ENCODE data around the gene HSF2BP. TPM values are rescaled to one million over a fixed set of nuclear protein-coding genes. Genes with fewer than 3 reads are reported as not detected.
A peak's percentile ranks its signal among the peaks of the same experiment; 100 is the strongest.
"Not testable (repeated sequence)": the region's sequence is repeated elsewhere in the genome, so short reads cannot be mapped to it uniquely, and the experiment has no call there.

HSF2BP gene
- polyA plus RNA-seq, 5 donors, result 1.1 to 1.5 (median 1.2) TPM

DNA sequence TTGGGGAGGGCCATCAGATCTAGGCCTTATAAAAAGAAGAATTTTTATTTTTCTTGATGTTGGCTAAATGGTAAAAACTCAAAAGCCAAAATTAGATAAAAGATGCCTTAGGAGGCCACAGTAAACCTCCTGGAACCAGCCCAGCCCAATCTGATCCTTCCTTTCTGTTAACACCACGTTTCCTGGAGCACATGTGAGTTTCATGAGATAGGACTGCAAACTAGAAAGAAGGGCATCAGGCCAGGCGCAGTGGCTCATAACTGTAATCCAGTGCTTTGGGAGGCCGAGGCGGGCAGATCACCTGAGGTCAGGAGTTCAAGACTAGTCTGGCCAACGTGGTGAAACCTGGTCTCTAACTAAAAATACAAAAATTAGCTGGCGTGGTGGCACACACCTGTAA, 6.7 kb downstream of the HSF2BP start:
- no peak for DNase-seq

DNA sequence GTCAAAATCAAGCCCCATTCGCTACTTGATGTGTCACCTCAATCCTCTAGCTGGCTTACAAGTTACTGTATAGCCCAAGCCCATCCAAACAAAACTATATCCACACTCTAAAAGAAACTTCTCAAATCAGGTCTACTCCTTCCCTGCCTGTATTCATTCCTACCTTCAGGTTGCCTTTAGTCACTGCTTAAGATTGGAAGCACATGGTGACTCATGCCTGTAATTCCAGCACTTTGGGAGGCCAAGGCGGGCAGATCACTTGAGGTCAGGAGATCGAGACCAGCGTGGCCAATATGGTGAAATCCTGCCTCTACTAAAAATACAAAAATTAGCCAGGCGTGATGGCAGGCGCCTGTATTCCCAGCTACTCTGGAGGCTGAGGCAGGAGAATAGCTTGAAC, 7.4 kb downstream of the HSF2BP start:
- DNase-seq, result not testable (repeated sequence)

DNA sequence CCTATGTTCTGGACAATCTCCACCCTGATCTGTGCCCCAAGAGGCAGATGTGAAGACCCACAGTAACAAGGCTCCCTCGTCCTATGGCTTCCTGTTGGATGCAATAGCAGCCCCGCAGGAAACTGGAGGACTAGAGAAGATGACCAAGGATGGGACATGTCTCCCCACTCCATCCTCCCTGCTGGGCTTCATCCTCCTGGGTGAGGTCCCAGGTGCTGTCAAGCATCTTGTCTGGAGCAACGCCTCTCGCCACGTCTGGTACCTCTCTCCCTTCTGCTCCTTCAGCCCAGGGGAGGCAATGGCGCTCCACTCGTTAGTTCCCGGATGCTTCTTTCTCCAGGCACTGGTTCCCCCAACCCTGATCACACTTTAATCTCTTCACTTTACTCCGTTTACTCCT, 11.1 kb downstream of the HSF2BP start:
- DNase-seq, result no peak

DNA sequence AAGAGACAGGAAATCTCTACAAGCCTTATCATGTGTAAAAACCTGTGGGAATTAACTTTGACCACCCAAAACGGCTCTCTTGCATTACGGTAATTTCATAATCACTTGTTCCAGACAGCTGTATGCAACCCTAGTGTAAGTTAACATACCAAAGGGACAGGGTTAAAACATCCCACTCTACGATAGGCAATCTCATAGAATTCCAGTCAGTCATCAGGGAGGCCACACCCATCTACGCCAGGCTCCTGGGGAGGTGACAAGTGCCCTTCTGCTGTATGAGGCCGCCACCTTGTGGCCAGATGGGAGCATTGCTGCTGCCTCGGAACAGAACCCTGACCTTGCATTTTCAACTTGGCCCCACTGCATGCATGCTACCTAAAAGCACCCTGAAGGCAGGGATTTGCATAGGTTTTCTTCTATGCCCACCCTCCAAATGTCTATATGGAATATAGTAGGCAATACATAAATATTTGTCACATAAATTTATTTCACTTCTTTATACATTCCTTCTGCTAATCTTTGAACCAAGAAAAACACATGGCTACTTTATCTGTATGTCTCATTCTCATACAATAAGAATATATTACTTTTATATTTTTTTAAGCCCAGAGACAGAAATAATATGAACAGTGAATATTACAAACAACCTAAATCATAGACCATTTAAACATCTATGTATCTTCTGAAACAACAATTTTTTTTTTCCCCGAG, 12.6 kb downstream of the HSF2BP start:
- DNase-seq, result peak; percentile 79 to 87

DNA sequence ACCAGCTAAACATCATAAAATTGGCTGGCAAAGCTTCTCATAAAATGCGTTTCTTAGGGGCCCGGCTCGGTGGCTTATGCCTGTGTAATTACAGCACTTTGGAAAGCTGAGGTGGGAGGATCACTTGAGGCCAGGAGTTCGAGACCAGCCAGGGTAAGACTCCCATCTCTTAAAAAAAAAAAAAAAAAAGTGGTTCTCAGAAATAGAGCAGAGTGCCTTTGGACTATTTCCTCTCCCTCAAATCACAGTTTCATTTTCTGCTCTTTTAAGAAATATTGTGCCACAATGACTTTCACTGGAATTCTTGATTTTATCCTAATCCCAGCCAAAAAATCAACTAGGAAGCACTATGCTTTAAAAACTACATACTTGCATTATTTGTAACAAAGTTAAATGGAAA, 13.3 kb downstream of the HSF2BP start:
- DNase-seq, result no peak

DNA sequence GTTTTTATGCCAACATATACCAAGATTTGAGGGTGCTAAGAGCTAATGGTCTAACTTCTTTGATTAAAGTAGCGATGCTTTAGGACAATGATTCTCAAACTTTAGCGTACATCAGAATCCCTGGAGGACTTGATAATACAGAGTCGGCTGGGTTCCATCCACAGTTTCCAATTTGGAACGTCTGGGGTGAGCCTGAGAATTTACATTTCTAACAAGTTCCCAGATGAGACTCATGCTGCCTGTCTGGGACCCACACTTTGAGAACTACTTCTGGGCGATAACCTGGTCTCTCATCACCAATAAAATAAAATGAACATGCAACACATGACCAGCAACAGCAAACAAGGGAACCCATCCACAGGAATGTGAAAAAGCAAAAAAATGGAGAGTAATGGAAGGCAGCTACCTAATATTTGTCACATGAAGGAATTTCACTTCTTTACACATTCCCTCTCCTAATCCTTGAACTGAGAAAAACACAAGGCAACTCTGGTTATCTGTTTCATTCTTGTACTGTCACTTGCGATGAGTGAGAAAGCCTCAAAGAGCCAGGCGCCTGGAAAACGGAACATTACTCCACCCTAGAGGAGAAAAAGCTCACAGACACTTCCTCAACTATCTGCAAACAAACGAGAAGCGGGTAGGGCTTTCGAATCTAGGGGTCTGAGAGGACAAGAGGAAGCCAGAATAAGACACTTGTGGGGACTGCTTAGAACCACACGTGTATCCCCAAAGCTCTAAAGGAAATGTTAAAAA, 14.0 kb downstream of the HSF2BP start:
- DNase-seq, result peak; percentile 67 to 75

DNA sequence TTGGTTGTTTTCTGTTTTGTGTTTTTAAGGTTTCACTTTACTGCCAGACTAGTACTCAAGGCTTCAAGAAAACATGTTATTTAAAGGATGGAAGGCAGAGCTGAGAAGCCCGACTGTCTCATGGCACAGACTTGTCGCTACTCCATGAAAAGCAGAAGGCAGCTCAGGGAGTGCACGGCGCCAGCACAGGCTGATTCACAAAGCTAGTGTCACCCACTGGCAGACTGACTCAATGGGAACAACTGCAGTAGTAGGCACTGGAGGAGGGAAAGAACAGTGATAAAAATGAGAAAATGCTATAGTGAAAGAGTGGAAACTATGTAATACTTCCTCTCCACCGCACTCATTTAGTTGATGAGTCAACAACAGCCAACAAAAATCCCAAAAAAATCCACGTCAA, 14.7 kb downstream of the HSF2BP start:
- DNase-seq, result no peak

DNA sequence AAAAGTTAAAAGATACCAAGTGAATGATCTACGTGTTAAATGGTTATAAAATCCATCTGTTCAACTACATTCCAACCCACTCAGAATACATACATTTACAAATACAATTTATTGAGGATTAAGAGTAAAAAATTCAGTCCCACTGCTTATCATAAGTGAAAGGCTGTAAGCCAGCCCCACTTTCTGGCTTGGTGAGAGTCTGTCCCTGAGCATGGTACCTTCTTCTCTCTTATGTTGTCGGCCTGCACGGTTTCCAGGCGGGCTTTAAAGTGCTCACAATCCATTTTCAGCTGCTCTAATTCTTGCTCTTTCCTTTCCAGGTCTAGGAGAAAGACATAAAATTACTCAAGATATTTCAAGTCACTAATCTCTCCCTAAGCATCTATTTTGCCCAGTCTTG, 15.2 kb downstream of the HSF2BP start:
- DNase-seq, result no peak

DNA sequence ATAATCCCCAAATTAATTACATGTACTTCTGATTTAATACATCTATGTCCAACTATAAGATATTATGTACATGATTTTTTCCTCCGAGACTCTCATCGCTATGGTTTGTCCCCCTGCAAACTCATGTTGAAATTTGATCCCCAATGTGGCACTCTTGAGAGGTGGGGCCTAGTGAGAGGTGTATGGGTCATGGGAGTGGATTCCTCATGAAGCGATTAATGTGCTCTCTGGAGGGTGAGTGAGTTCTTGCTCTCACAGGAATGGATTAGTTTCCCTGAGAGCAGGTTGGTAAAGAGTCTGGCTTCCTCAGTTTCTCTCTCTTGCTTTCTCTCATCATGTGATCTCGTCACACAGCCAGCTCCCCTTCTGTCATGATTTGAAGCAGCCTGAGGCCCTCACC, 16.1 kb downstream of the HSF2BP start:
- DNase-seq, result no peak

DNA sequence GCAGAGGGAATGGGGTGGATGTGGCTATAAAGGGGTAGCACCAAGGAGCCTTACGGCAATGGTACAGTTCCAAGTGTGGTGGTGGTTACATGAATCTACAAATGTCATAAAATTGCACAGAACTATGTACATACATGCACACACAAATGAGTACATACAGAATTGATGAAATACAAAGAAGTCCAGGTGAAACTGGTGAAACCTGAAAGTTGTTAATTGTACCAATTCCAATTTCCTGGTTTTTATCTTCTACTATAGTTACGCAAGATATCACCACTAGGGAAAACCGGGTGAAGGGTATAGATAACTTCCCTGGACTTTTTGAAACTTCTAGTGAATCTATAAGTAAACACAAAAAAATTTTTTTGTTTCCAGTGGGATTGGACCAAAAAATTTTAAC, 18.9 kb downstream of the HSF2BP start:
- DNase-seq, result no peak

DNA sequence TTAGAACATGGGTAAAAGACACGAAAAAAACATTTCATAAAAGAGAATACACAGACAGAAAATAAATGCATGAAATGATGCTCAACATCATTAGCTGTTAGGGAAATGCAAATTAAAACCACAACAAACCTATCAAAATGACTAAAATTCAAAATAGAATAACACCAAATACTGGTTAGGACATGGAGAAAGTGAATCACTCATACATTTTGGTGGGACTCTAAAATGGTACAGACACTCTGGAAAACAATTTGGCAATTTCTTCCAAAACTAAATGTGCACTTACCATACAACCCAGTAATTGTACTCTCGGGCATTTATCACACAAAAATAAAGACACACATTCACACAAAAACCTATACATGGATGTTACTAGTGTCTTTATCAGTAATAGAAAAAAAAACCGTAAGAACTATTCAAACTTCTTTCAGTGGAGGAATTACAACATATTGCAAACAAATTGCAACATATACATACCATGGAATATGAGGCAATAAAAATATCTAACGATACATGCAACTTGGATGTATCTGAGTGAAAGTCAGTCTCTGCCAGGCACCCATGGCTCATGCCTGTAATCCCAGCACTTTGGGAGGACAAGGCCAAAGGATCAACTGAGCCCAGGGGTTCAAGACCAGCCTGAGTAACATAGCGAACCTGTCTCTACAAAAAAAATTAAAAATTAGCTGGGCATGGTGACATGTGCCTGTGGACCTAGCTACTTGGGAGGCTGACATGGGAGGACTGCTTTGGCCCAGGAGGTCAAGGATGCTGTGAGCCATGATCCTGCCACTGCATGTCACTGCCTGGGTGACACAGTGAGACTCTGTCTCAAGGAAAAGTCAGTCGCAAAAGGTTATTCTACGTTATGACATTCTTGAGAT, 19.6 kb downstream of the HSF2BP start:
- DNase-seq, result peak; percentile 65 to 79

DNA sequence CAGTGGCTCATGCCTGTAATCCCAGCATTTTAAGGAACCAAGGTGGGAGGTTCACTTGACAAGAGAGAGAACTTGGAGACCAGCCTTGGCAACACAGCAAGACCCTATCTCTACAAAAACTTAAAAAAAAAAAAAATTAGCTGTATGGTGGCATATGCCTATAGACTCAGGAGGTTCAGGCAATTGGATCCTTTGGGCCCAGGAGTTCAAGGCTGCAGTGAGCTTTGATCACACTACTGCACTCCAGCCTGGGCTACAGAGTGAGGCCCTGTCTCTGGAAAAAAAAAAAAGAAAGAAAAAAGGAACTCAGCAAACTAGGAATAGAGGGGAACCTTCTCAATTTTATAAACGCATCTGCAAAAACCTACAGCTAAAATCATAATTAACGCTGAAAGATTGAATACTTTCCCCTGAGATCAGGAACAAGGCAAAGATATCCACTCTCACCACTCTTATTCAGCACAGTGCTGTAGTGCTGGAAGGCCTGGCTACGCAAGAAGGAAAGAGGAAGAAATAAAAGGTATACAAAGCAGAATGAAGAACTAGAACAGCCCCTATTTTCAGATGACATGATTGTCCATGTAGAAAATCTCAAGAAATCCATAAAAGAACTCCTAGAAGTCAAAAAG, 21.6 kb downstream of the HSF2BP start:
- no peak for DNase-seq

DNA sequence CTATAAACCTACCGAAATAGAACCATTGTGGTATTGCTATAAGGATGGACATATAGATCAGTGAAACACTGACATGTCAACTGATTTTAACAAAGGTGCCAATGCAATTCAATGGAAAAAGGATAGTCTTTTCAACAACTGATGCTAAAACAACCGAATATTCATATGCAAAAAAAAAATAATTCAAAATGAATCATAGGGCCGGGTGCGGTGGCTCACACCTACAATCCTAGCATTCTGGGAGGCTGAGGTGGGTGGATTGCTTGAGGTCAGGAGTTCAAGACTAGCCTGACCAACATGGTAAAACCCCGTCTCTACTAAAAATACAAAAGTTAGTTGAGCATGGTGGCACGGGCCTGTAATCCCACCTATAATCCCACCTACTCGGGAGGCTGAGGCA, 23.9 kb downstream of the HSF2BP start:
- no peak for DNase-seq

DNA sequence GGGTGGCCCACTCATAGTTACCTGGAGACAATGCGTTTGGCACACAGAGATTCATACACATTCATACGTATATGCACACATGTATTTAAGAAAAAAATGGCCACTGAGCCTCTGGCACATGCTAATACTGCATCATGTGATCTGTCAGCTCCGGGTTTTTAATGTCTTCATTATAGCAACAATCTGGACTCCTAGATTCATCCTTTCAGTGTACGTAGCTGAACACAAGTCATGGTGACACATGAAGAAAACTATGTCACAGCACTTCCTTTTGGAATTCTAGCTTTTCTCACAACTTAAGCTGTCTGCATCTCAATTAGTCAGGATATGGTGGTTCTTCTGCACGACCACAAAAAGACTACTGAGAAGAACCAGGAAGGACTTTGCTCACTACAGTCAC, 24.7 kb downstream of the HSF2BP start:
- DNase-seq, result no peak

DNA sequence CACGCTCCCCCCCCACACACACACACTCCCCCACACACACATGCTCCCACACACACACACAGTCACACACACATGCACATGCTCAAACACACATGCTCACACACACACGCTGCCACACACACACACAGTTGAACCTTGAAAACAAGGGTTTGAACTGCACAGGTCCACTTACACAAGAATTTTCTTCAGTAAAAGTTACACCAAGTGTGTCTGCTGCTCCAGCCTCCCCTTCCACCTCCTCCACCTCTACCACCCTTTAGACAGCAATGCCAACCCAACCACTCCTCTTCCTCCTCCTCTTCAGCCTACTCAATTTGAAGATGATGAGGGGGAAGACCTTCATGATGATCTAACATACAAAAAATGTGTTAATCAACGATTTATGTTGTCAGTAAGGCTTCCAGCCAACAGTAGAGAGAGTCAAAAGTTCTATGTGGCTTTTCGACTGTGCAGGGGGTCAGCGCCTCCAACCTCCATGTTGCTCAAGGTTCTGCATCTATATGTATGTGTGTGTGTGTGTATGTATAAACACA, 26.8 kb downstream of the HSF2BP start:
- no peak for DNase-seq

DNA sequence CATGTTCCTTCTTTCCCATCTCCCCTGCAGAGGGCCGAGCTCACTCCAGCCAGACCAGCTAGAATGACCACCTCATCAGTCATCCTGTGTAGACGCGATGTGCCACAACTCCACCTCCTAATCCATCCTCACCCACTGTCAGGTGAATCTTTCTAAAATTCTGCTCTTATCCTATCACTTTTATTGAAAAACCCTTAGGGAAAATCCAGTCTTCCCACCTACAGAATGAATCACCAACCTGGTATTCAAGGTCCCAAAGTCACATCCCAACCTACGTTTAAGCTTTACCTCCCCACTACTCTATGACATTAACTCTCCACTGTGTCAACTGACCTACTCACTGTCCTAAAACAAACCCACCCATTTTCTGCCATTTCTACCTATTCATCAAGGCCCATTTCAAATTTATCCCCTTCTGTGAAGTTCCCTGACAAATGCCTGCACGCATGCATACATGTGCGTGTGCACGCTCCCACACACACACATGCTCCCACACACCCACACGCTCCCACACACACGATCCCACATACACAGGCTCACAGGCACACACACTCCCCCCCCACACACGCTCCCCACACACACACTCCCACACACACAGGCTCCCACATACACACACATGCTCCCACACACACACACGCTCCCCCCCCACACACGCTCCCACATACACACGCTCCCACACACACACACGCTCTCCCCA, 27.7 kb downstream of the HSF2BP start:
- no peak for DNase-seq

DNA sequence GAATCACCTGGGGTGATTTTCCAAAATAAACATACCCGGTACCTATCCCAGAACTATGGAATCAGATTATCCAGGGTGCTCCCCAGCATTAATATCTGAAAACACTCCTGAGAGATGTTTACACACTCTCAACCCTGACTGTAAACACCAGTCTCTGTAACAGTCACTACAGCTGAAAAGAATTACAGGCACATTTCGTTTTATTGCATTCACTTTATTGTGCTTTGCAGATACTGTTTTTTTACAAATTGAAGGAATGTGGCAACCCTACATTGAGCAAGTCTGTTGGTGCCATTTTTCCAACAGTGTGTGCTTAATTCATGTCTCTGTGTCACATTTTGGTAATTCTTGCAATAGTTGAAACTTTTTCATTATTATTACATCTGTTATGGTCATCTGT, 31.8 kb downstream of the HSF2BP start:
- no peak for DNase-seq

DNA sequence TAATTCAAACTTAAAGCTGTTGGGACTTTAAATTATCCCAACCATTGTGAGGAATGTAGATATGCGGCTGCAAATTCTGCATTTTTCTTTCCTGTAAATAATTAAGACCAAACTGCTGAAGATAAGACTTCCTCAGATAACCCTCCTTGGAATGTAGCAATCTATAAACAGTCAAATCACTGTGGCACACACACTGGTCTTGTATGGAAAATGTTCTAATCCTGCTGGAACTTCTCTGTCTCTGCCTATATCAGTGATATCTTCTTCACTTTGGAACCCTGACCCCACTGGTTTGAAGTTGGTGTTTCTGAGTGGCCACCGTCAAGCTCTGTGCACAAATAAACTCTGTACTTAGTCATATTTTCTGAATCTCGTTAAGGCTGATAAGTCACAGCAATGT, 32.9 kb downstream of the HSF2BP start:
- DNase-seq, result no peak

DNA sequence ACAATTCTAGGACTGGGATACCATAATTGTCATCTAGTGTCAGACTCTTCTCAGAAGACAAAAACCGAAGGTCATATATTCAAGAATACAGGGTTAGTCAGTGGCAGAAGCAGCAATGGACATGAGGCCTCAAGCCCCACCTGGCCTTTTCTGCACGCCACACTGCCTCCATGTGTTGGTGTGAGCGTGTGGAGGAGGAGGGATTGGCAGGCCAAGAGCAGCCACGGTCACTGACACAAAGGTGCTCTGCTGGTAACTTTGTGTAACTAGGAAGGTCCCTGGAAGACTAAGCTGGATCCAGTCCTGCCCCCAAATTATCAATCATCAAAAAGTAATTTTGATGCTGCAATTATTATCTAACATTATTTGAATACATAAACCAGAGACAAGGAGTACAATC, 34.9 kb downstream of the HSF2BP start:
- DNase-seq, result no peak

DNA sequence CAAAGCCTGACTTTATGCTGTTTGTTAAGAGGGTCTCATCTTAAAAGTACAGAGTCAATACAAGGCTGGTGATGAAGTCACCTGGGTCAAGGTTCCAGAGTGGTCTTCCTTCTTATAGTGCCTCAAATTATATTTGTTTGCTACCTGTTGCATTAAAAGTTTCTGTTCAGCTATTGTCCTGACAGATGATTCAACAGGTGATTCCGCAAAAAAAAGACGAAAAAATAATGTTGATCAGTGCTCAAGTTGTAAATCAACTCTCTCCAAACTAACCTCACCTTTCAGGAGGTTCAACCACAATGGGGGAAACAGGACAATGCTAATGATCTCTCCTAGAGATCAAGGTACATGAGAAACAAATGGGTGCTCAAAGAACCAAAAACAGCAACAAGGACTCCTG, 35.7 kb downstream of the HSF2BP start:
- DNase-seq, result no peak

DNA sequence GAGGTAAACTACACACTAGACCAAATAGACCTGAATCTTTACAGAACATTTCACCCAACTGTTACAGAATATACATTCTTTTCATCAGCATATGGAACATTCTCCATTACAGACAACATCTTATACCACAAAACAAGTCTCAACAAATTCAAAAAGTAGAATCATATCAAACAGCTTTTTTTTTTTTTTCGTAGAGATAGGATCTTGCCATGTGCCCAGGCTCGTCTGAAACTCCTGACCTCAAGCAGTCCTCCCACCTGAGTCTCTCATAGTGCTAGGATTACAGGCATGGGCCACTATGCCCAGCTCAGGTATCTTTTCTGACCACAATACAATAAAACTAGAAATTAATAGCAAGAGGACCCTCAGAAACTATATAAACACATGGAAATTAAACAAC, 36.5 kb downstream of the HSF2BP start:
- no peak for DNase-seq

Data from right lung (tissue), 5 donors.